Body of pancreas (tissue), 4 donors: Measurements from ENCODE around the gene C1QTNF1. TPM values are rescaled to one million over a fixed set of nuclear protein-coding genes. Genes with fewer than 3 reads are reported as not detected.

Experiments
- ATAC-seq: fragments of 150-250 bp; one replicate; pipeline ENCODE4 v1.9.1; 2016
- DNase-seq, 4 donors: peaks; one replicate each; pipeline ENCODE4 v3.0.0-alpha.2; 2019
- H3K27ac ChIP-seq, 4 donors: fragments of 200-600 bp; sonication (generic); 1 replicate in 3 of 4; 2 replicates in 1 of 4; pipeline versions ENCODE4 v1.5.1 to v1.6.1; 2016 to 2019; ENCODE audit warnings: mild to moderate bottlenecking in 1 of 4, mixed read lengths in 1 of 4, moderate library complexity in 1 of 4
- H3K27me3 ChIP-seq, 2 donors: fragments of 200-600 bp; sonication (generic); one replicate each; pipeline ENCODE4 v1.6.0; 2016; ENCODE audit warnings: mild to moderate bottlenecking in 1 of 2
- H3K36me3 ChIP-seq, 2 donors: fragments of 200-600 bp; sonication (generic); replicated peaks in 1 of 2; 2 replicates each; pipeline ENCODE4 v1.5.1; 2016; ENCODE audit warnings: low read depth in 2 of 2; ENCODE audit not compliant: insufficient read depth in 1 of 2
- H3K4me1 ChIP-seq: fragments of 200-600 bp; sonication (generic); one replicate; pipeline ENCODE4 v1.6.0; 2016
- H3K4me3 ChIP-seq, 2 donors: fragments of 200-600 bp; sonication (generic); 1 replicate in 1 of 2; 2 replicates in 1 of 2; pipeline ENCODE4 v1.5.1; 2016 to 2019
- H3K9me3 ChIP-seq, 3 donors: fragments of 200-600 bp; sonication (generic); 1 replicate in 2 of 3; 2 replicates in 1 of 3; pipeline ENCODE4 v1.5.1; 2016
- POLR2A ChIP-seq, 3 donors: fragments of 450-650 bp; IDR thresholded peaks; one replicate each; pipeline ENCODE4 v1.6.1; 2016; ENCODE audit warnings: antibody characterized with exemption in 3 of 3, mild to moderate bottlenecking in 2 of 3
- WGBS, 2 donors: methylation state at CpG; one replicate each; pipeline ENCODE4 v1.1.5; 2017; 5-methylcytosine and 5-hydroxymethylcytosine counted together
- intact Hi-C: fragments of 100-400 bp; cut with DNase I; formaldehyde crosslinking; loops from one replicate; pipeline ENCODE4 v1.15.1; 2023
- total RNA-seq, 2 donors: library from RNA; depleted of rRNA; stranded (reverse); fragments of >200 nt; gene quantifications; one replicate each; pipeline ENCODE4 v1.1.0, GENCODE V29; 2016
- TF ChIP-seq, protein P1 (sequence below), 7 experiments: fragments of 450-650 bp in 4 of 7; fragments of 200-600 bp in 3 of 7; sonication (generic) in 3 of 7; IDR thresholded peaks; one replicate each; pipeline ENCODE4 v1.5.1; 2016 to 2019; ENCODE audit warnings: antibody characterized with exemption in 7 of 7

The C1QTNF1 gene
- total RNA-seq, 2 donors from 2014 or later = 8.3 to 50.1 TPM

DNA sequence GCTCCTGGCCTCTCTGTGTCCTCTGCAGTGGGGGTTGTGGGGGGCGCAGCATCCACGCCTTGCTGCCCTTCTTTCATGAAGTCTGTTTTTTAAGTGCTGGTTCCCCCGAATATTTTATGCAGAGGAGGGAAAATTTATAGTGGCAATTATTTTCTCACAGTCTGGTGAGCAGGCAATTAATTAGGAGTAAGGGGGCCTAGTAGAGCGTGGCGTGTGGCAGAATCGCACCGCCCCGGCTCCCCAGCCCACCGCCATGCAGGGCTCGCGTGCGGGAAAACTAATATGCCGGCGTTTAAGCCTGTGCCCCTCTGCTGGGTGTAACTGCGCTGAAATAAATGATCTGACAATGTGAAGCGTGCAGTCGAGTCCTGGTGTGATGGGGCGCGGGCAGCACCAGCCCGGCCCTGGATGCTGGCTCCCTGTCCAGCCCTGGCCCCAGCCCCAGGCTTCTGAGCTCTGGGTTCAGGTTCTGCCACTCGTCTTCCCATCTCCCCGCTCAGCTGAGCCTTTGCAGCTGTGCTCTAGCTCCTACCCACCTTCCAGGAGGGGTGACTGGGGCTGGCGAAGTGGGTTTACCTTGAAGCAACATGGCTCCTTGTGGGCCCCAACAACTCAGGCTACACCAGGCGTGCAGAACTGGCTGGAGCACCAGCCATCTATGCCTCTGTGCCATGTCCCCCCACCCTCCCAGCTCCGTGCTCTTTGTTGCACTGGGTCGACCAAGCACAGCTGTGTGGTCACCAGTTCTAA lies 64.5 kb downstream of the C1QTNF1 start:
- Histone ChIP-seq H3K9me3 (no peaks in the 10 kb centered on the region), H3K27me3 (peaks cover 0 to 4% of the 10 kb centered on the region in 2 donors), H3K4me3 (no peak overlapping the region), H3K4me1 (no peaks in the 10 kb centered on the region), H3K27ac (no peak overlapping the region), H3K36me3 (peaks cover 0 to 2% of the 10 kb centered on the region in 2 donors)
- intact Hi-C loops = loop anchor here (5.0 kb wide), 1 partner anchor 304 kb away; no protein-coding TSS in a partner anchor
- 89 to 94% methylated on average over 17 to 26 of the region's 26 CpGs for WGBS, 2 donors
- DNase-seq (no peak), ATAC-seq (no peak)
- no peak for TF ChIP-seq POLR2A (IDR thresholded peaks at IDR 0.05)
- TF ChIP-seq, protein P1, sequence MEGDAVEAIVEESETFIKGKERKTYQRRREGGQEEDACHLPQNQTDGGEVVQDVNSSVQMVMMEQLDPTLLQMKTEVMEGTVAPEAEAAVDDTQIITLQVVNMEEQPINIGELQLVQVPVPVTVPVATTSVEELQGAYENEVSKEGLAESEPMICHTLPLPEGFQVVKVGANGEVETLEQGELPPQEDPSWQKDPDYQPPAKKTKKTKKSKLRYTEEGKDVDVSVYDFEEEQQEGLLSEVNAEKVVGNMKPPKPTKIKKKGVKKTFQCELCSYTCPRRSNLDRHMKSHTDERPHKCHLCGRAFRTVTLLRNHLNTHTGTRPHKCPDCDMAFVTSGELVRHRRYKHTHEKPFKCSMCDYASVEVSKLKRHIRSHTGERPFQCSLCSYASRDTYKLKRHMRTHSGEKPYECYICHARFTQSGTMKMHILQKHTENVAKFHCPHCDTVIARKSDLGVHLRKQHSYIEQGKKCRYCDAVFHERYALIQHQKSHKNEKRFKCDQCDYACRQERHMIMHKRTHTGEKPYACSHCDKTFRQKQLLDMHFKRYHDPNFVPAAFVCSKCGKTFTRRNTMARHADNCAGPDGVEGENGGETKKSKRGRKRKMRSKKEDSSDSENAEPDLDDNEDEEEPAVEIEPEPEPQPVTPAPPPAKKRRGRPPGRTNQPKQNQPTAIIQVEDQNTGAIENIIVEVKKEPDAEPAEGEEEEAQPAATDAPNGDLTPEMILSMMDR (IDR thresholded peaks at IDR 0.05) = no peak

DNA sequence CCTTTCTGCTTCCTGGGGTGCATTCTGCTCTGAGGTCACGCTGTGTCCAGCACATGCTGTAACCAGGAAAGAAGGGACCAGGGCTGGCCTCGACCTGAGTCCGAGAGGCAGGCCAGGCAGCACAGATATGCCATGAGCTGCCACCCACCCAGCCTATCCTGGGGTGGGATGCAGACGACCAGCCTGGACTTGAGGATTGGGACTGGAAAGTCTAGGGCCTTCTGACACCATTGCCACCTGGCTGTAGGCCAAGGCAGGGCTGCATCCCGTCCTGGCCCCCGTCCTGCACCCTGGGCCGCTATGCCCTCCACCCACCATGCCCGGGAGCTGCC lies 65.0 kb downstream of the C1QTNF1 start:
- Histone ChIP-seq H3K27ac (no peak overlapping the region), H3K27me3 (peaks cover 0 to 4% of the 10 kb centered on the region in 2 donors), H3K9me3 (no peaks in the 10 kb centered on the region), H3K4me1 (no peaks in the 10 kb centered on the region), H3K4me3 (no peak overlapping the region), H3K36me3 (no peaks in the 10 kb centered on the region)
- intact Hi-C loops = loop anchor here (5.0 kb wide), 1 partner anchor 303 kb away; no protein-coding TSS in a partner anchor
- TF ChIP-seq, protein P1 (IDR thresholded peaks at IDR 0.05) = no peak
- ATAC-seq = no peak
- WGBS, 2 donors = 47 to 62% methylated on average over 4 to 8 of the region's 8 CpGs
- no peak for DNase-seq

DNA sequence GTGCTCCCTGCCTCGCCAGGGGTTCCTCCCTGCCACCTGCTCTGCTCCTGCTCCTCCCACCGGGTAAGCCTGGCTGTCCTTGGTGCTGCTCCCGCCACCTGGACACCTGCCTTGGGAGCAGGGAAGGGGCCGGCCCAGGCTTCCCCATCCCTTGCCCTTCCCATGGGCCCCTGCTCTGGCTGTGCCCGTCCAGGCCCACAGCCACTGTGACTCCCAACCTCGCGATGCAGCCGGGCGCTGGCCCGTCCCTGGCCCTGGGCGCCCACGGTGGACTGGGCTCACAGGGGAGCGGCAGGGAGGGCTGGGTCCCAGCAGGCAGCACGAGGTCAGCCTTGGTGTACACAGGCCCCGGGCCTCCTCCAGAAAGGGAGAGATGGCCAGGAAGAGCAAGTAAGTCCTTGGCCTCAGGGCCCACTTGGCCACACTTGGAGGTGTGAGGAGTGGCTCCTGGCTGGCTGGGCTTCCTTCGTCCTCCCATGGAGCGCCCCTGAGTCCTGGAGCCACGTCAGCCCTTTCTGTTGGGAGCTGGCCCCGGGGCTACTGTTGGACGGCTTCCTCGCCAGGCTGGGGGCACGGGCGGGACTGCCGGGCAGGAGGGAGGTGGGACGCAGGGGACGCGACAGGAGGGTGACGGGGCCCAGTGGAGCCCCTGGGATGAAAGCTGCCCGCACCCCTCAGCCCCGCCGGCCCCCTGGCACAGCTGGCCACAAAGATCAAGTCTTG lies 65.9 kb downstream of the C1QTNF1 start:
- peak in 2 of 4 donors; percentile 14 to 33 for DNase-seq

DNA sequence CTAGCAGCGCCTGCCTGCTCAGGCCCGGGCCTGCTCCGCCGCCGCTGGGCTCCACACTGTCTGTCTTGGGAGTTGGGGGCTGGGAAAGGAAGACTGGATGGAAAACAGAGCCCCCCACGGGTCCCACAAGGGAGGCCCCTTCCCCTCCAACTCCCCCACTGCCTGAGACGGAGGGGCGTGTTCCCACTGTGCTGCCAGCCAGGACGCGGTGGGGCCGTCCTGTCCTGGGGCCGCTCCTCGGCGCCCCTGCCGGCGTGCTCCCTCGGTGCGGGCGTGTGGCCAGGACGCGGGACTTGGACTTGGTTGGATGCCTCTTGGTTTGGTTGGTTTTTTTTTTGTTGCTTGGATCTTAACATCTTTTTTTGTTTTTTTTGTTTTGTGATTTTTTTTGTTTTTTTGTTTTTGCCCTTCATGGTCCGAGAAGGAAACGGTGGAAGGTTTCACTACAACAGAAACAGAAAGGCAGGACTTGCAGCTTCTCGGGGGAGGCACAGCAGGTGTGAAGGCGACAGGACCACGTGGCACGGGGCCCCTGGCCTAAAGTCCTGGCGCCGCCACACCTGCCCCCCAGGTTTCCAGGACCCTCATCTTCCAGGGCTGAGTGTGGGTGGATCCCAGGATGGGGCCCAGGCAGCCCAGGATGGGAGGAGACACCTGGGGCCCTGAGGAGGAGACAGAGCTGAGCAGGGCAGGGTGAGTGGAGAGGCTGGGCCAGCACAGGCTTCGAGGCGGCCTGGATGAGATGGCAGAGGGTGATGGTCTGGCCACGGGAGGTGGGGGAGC lies 66.7 kb downstream of the C1QTNF1 start:
- Histone ChIP-seq H3K27me3 (peaks cover 0 to 4% of the 10 kb centered on the region in 2 donors), H3K27ac (no peak overlapping the region), H3K9me3 (no peaks in the 10 kb centered on the region), H3K4me3 (no peak overlapping the region), H3K36me3 (no peaks in the 10 kb centered on the region), H3K4me1 (no peaks in the 10 kb centered on the region)
- intact Hi-C loops = no loop called here
- 34 to 44% methylated on average over 23 to 32 of the region's 32 CpGs for WGBS, 2 donors
- TF ChIP-seq POLR2A (IDR thresholded peaks at IDR 0.05) = no peak
- TF ChIP-seq, protein P1 (IDR thresholded peaks at IDR 0.05) = no peak
- ATAC-seq = no peak
- no peak for DNase-seq

More for the DNA sequence above, 65.9 kb downstream of the C1QTNF1 start:
- Histone ChIP-seq H3K4me3 (no peak overlapping the region), H3K27ac (no peak overlapping the region), H3K4me1 (no peaks in the 10 kb centered on the region), H3K9me3 (no peaks in the 10 kb centered on the region), H3K36me3 (no peaks in the 10 kb centered on the region), H3K27me3 (peaks cover 0 to 4% of the 10 kb centered on the region in 2 donors)
- intact Hi-C loops = loop anchor here (5.0 kb wide), 1 partner anchor 302 kb away; no protein-coding TSS in a partner anchor
- no peak for TF ChIP-seq POLR2A (IDR thresholded peaks at IDR 0.05)
- TF ChIP-seq, protein P1 (IDR thresholded peaks at IDR 0.05) = no peak
- WGBS, 2 donors = 50% methylated on average over 8 to 27 of the region's 31 CpGs
- ATAC-seq = no peak
